SU-DHL-6 (cell line): Measurements from ENCODE around the gene EIF3K.
A peak's percentile ranks its signal among the peaks of the same experiment; 100 is the strongest.

Experiments used
- H2AFZ ChIP-seq: fragments of 200-600 bp; sonication (generic); 2 replicates; pipeline ENCODE4 v1.6.1; 2014; ENCODE audit warnings: low read depth, mild to moderate bottlenecking, moderate library complexity, mixed read lengths, antibody characterized with exemption, low read length; ENCODE audit not compliant: severe bottlenecking
- H3F3A ChIP-seq: fragments of 200-600 bp; shearing (Covaris generic); 2 replicates; pipeline ENCODE4 v1.6.0; 2016; ENCODE audit warnings: antibody characterized with exemption, mild to moderate bottlenecking; ENCODE audit not compliant: insufficient read depth
- H3K27ac ChIP-seq: fragments of 200-600 bp; sonication (generic); 2 replicates; pipeline ENCODE4 v1.5.1; 2016; ENCODE audit warnings: low read depth, mild to moderate bottlenecking, low read length, moderate library complexity, mixed read lengths
- H3K27me3 ChIP-seq: fragments of 200-600 bp; sonication (generic), shearing (Covaris generic); 2 replicates; pipeline ENCODE4 v1.6.0; 2014; ENCODE audit warnings: mild to moderate bottlenecking, low read length
- H3K36me3 ChIP-seq: fragments of 200-600 bp; sonication (generic); 2 replicates; pipeline ENCODE4 v1.6.1; 2014; ENCODE audit warnings: mild to moderate bottlenecking, low read length, mixed read lengths
- H3K4me2 ChIP-seq: fragments of 300-600, 200-600 bp; shearing (Covaris generic), sonication (generic); 2 replicates; pipeline ENCODE4 v1.6.0; 2014; ENCODE audit warnings: low read length, low read depth, mild to moderate bottlenecking; ENCODE audit not compliant: poor library complexity, severe bottlenecking
- H3K4me3 ChIP-seq: fragments of 200-600 bp; sonication (generic); 2 replicates; pipeline ENCODE4 v1.5.1; 2014; ENCODE audit warnings: antibody characterized with exemption, low read length, mild to moderate bottlenecking, mixed read lengths; ENCODE audit not compliant: insufficient read depth, poor library complexity, severe bottlenecking
- H3K79me2 ChIP-seq: fragments of 200-600 bp; sonication (generic); 2 replicates; pipeline ENCODE4 v1.6.1; 2014; ENCODE audit warnings: mild to moderate bottlenecking, low read length, moderate library complexity; ENCODE audit not compliant: insufficient read depth
- H3K9ac ChIP-seq: fragments of 200-600 bp; sonication (generic); 2 replicates; pipeline ENCODE4 v1.7.0; 2014; ENCODE audit warnings: mild to moderate bottlenecking, low read length
- H3K9me2 ChIP-seq: fragments of 200-600 bp; sonication (generic); replicated peaks from 2 replicates; pipeline ENCODE4 v1.6.1; 2014; ENCODE audit warnings: low read length; ENCODE audit not compliant: insufficient read depth
- H3K9me3 ChIP-seq: fragments of 200-600 bp; sonication (generic); 2 replicates; pipeline ENCODE4 v1.6.1; 2014; ENCODE audit warnings: low read length, mixed read lengths; ENCODE audit not compliant: insufficient read depth
- H4K20me1 ChIP-seq: fragments of 200-600 bp; sonication (generic); 2 replicates; pipeline ENCODE4 v1.6.1; 2014; ENCODE audit warnings: low read depth, mild to moderate bottlenecking, antibody characterized with exemption, low read length, moderate library complexity, mixed read lengths
- EZH2phosphoT487 ChIP-seq: fragments of 200-600 bp; sonication (generic), shearing (Covaris generic); conservative IDR thresholded peaks from 2 replicates; pipeline ENCODE4 v1.6.1; 2018; ENCODE audit warnings: mild to moderate bottlenecking, antibody characterized with exemption, low read length, moderate library complexity, mixed read lengths
- TF ChIP-seq, protein P1 (sequence below): fragments of 200-600 bp; sonication (generic); IDR thresholded peaks from one replicate; pipeline ENCODE4 v1.5.1; 2017; ENCODE audit warnings: antibody characterized with exemption, mild to moderate bottlenecking, low read length, moderate library complexity; ENCODE audit not compliant: insufficient read depth, poor library complexity, severe bottlenecking

The EIF3K gene

GRCh38 chr19:38616265-38616664 lies 2.7 kb upstream of the EIF3K start:
- Histone ChIP-seq H4K20me1 (no peaks in the 10 kb centered on the region), H3K4me3 (peak overlapping the region; percentile 60), H3F3A (peaks cover 11% of the 10 kb centered on the region), H3K36me3 (peaks cover under 1% of the 10 kb centered on the region; the same call in 1 of the 2 replicates), H3K27ac (peak overlapping the region; percentile 93), H3K9me3 (no peaks in the 10 kb centered on the region), H3K4me2 (peak overlapping the region; percentile 92), H3K27me3 (no peaks in the 10 kb centered on the region), H3K79me2 (peaks cover 42% of the 10 kb centered on the region), H2AFZ (no peak overlapping the region), H3K9ac (peak overlapping the region; percentile 94), H3K9me2 (no peaks in the 10 kb centered on the region)
- TF ChIP-seq, protein P1, sequence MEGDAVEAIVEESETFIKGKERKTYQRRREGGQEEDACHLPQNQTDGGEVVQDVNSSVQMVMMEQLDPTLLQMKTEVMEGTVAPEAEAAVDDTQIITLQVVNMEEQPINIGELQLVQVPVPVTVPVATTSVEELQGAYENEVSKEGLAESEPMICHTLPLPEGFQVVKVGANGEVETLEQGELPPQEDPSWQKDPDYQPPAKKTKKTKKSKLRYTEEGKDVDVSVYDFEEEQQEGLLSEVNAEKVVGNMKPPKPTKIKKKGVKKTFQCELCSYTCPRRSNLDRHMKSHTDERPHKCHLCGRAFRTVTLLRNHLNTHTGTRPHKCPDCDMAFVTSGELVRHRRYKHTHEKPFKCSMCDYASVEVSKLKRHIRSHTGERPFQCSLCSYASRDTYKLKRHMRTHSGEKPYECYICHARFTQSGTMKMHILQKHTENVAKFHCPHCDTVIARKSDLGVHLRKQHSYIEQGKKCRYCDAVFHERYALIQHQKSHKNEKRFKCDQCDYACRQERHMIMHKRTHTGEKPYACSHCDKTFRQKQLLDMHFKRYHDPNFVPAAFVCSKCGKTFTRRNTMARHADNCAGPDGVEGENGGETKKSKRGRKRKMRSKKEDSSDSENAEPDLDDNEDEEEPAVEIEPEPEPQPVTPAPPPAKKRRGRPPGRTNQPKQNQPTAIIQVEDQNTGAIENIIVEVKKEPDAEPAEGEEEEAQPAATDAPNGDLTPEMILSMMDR = no peak

- H3K9me3 ChIP-seq = no peaks in the 10 kb centered on the region
- peaks cover 8% of the 10 kb centered on the region; the same call in 1 of the 2 replicates for H3K36me3 ChIP-seq
- peak overlapping the region; percentile 92 for H3K4me2 ChIP-seq
- H3K27me3 ChIP-seq = no peaks in the 10 kb centered on the region
- no peak for TF ChIP-seq EZH2phosphoT487
- TF ChIP-seq, protein P1 = no peak
- H3K9ac ChIP-seq = peak overlapping the region; percentile 94
- peak overlapping the region; percentile 5 for H2AFZ ChIP-seq
- peaks cover 11% of the 10 kb centered on the region for H3F3A ChIP-seq
- no peaks in the 10 kb centered on the region for H4K20me1 ChIP-seq
- peak overlapping the region; percentile 93 for H3K27ac ChIP-seq
- peak overlapping the region; percentile 60 for H3K4me3 ChIP-seq
- peaks cover 46% of the 10 kb centered on the region for H3K79me2 ChIP-seq
- no peaks in the 10 kb centered on the region for H3K9me2 ChIP-seq
Observed at GRCh38 chr19:38617283-38617763, 1.7 kb upstream of the EIF3K start.

DNA sequence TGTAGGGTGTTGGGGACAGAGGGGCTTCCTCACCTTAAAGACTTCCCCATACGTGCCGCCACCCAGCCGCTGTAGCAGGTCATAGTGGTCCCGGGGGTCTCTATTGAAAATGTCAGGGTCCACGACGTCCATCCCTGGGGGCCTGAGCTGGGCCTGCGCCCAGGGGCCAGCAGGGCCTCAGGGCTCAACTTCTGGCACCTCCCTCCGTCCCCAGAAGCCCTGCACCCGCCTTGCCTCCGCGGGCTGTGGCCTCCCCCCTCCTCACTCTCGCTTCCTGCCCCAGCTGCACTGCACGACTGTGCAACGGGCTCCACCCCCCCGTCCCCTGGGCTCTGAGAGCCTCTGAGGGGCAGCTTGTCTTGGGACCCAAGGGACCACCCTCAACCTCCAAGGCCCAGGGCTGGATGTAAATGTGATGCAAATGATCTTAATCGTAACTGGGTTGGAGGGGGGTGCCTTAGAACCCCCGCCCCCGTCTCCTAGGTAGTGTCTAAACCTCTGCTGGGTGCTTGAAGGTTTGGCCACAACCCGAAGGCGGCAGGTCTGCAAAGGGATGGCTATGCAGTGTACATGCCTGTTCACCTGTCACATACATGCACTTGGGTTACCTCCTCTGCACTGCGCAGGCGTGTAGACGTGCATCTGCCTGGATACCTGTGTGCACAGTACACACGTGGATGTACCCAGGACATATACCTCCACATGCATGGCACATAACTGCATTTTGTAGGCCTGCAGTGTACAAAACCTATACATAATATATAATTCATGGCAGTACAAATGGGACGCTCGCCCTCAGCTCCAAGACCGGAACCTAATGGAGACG lies 1.0 kb upstream of the EIF3K start, which contains the start of gene MAP4K1:
MAP4K1 (minus strand) TSS at position 190 of the 826 bp plus-strand sequence; CDS start at position 132, 58 bp downstream.
- no peaks in the 10 kb centered on the region for H3K9me2 ChIP-seq
- H3K4me2 ChIP-seq = peak within 1 kb of the TSS; percentile 92
- H3K9ac ChIP-seq = peak within 1 kb of the TSS; percentile 94
- no peaks in the 10 kb centered on the region for H3K27me3 ChIP-seq
- H3K36me3 ChIP-seq = peaks cover 8% of the 10 kb centered on the region; the same call in 1 of the 2 replicates
- H3K79me2 ChIP-seq = peaks cover 46% of the 10 kb centered on the region
- H3K4me3 ChIP-seq = peak within 1 kb of the TSS; percentile 60
- peak within 1 kb of the TSS; percentile 21 for H2AFZ ChIP-seq
- no peaks in the 10 kb centered on the region for H4K20me1 ChIP-seq
- peak within 1 kb of the TSS; percentile 93 for H3K27ac ChIP-seq
- TF ChIP-seq, protein P1 = no peak
- TF ChIP-seq EZH2phosphoT487 = no peak
- H3F3A ChIP-seq = peaks cover 11% of the 10 kb centered on the region
- no peaks in the 10 kb centered on the region for H3K9me3 ChIP-seq
